Measurements from ENCODE around the gene CCL1.

DNA sequence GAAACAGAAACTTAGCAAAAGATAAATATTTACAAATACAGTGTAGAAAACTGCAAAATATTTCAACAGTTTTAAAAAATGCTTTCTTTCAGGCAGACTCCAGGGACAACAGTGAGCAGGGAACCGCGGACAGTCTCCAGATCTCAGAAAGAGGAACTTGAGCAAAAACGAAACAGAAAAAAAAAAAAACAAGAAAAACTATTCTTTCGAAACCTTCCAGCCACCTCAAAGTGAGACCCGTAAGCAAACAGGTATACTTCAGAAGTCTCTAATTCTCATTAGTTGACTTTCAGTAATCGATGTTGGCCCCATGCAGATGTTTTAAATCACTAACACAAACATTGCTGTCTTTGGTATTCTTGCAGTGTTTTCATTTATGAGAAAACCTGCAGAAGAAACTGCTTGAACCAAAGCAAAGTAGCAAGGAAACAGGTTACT is 15.7 kb upstream of the CCL1 start:
- TF ChIP-seq, protein P1, sequence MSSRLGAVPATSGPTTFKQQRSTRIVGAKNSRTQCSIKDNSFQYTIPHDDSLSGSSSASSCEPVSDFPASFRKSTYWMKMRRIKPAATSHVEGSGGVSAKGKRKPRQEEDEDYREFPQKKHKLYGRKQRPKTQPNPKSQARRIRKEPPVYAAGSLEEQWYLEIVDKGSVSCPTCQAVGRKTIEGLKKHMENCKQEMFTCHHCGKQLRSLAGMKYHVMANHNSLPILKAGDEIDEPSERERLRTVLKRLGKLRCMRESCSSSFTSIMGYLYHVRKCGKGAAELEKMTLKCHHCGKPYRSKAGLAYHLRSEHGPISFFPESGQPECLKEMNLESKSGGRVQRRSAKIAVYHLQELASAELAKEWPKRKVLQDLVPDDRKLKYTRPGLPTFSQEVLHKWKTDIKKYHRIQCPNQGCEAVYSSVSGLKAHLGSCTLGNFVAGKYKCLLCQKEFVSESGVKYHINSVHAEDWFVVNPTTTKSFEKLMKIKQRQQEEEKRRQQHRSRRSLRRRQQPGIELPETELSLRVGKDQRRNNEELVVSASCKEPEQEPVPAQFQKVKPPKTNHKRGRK (CRISPR knock-in tag; IDR thresholded peaks at IDR 0.05; ENCODE audit: borderline replicate concordance): no peak
- TF ChIP-seq RELA (CRISPR knock-in tag; IDR thresholded peaks at IDR 0.05; ENCODE audit: borderline replicate concordance) (no peak), SP1 (CRISPR knock-in tag; conservative IDR thresholded peaks at IDR 0.05) (no peak), RORB (CRISPR knock-in tag; IDR thresholded peaks at IDR 0.05) (no peak), JUN (CRISPR knock-in tag; IDR thresholded peaks at IDR 0.05) (no peak)
- TF ChIP-seq, protein P2, sequence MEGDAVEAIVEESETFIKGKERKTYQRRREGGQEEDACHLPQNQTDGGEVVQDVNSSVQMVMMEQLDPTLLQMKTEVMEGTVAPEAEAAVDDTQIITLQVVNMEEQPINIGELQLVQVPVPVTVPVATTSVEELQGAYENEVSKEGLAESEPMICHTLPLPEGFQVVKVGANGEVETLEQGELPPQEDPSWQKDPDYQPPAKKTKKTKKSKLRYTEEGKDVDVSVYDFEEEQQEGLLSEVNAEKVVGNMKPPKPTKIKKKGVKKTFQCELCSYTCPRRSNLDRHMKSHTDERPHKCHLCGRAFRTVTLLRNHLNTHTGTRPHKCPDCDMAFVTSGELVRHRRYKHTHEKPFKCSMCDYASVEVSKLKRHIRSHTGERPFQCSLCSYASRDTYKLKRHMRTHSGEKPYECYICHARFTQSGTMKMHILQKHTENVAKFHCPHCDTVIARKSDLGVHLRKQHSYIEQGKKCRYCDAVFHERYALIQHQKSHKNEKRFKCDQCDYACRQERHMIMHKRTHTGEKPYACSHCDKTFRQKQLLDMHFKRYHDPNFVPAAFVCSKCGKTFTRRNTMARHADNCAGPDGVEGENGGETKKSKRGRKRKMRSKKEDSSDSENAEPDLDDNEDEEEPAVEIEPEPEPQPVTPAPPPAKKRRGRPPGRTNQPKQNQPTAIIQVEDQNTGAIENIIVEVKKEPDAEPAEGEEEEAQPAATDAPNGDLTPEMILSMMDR (IDR thresholded peaks at IDR 0.05): no peak

All from WTC11 (cell line).